SK-N-SH treated with all-trans-retinoic acid at 6 μM for 48 hours (cell line): Measurements from ENCODE around the gene PLCB4.

ENCODE experiments used
- ARNTL ChIP-seq: fragments of 450-650 bp; formaldehyde crosslinking; IDR thresholded peaks from 2 replicates; pipeline ENCODE4 v1.5.0; 2020; ENCODE audit warnings: low read depth, mild to moderate bottlenecking, moderate library complexity, borderline replicate concordance
- ESRRG ChIP-seq: fragments of 250-450 bp; sonication (Bioruptor Pico); IDR thresholded peaks from 2 replicates; pipeline ENCODE4 v1.6.1; 2021; ENCODE audit warnings: mild to moderate bottlenecking
- OSR1 ChIP-seq: fragments of 250-450 bp; sonication (Bioruptor Pico); IDR thresholded peaks from 2 replicates; pipeline ENCODE4 v1.8.0; 2022; ENCODE audit warnings: moderate library complexity, mild to moderate bottlenecking, inconsistent platforms
- RARB ChIP-seq: fragments of 250-450 bp; sonication (Bioruptor Pico); IDR thresholded peaks from 2 replicates; pipeline ENCODE4 v1.8.0; 2021; ENCODE audit warnings: mild to moderate bottlenecking, moderate library complexity

- TF ChIP-seq ESRRG (CRISPR knock-in tag) (no peak), OSR1 (no peak), ARNTL (CRISPR knock-in tag) (no peak), RARB (CRISPR knock-in tag) (no peak)
These were observed 242.2 kb downstream of the PLCB4 start for GRCh38 chr20:9311132-9311531.
